Hypothalamus (tissue), 51 donors: ENCODE results near the gene MTHFD1L.

ENCODE experiments used
- DNase-seq, 51 donors: peaks; one replicate each; lab custom pipeline; 2025; lab: John Stamatoyannopoulos, UW

Gene MTHFD1L

DNA sequence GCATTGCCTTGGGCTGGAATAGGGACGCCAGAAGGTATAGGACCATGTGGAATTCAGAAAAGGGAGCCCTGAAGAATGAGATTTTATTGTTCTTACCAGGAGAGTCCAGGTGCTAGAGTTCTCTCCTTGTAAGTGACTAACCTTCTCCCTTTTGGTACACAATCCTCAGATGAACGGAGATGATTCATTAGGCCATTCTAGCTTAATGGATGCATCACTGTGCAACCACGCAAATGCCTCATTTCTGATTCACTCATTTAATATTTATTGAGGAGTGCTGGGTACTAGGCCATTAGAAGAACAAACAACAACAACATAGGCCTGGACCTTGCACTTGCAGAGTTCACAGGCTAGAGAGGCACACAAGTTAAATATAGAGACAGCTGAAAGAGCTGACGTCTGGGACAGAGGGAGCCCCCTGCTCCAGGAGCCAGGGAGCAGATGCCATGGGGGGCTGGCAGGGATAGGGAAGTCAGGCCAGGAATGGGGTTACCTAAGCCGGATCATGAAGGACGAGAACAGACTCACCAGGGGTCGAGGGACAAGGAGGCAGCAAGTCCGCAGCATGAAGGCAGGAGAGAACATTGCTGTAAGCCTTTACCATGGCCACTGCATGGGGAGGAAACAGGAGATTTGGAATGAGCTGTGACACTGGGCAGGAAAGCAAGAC, 194.7 kb downstream of the MTHFD1L start:
- no peak for DNase-seq

GRCh38 chr6:151060766-151061531, 195.4 kb downstream of the MTHFD1L start:
- DNase-seq: peak in 1 of 51 donors; percentile 19

DNA sequence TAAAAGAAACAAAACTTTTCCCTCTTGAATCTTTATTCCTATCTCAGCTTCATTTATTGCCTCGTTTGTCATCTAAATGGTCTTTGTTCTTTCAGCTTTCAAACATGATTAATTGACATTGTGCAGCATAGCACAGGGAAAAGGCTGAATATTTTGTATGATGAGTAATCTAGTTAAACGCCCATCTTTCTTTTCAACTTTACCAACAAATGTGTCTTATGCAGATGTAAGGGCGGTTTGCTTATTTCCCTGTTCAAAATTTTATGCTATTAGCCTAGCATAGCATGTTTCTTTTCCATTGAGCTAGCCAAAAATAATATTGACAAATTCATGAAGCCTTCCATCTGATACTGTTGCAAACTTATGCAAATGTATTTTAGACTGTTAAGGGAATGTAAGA, 197.8 kb downstream of the MTHFD1L start:
- no peak for DNase-seq

DNA sequence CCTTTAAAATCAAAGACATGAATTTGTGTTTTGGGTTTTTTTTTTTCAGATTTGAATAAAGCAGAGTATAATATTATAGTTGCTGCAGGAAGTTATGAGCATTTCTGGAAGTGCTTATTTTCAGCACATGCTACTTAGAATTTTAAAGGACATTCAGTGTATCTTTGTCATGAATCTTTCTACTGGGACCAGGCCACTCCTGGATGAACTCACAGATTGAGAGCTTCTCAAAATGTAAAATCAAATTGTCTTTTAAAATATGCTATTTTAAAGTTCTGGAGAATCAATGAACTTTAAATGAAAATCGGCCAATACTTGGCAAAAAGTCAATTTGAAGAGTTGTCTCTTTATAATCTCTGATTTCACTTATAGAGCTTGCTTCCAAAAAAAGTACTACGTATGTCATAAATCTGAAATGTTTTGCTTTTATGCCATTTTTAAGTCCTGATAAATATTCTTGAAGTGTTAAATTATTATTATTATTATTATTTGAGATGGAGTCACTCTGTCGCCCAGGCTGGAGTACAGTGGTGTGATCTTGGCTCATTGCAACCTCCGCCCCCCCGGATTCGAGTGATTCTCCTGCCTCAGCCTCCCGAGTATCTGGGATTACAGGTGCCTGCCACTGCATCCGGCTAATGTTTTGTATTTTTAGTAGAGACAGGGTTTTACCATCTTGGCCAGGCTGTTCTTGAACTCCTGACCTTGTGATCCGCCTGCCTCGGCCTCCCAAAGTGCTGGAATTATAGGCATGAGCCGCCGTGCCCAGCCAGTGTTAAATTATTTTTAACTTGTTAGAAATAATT, 198.5 kb downstream of the MTHFD1L start:
- no peak for DNase-seq

GRCh38 chr6:151065027-151065815, 199.7 kb downstream of the MTHFD1L start:
- no peak for DNase-seq

- peak in 11 of 51 donors; percentile 2 to 66 (median 21) for DNase-seq
Observed at GRCh38 chr6:151067684-151068596, 202.4 kb downstream of the MTHFD1L start.

- DNase-seq: no peak
Observed at GRCh38 chr6:151068761-151069312, 203.3 kb downstream of the MTHFD1L start.

- no peak for DNase-seq
Observed at GRCh38 chr6:151069641-151070040, 204.1 kb downstream of the MTHFD1L start.

DNA sequence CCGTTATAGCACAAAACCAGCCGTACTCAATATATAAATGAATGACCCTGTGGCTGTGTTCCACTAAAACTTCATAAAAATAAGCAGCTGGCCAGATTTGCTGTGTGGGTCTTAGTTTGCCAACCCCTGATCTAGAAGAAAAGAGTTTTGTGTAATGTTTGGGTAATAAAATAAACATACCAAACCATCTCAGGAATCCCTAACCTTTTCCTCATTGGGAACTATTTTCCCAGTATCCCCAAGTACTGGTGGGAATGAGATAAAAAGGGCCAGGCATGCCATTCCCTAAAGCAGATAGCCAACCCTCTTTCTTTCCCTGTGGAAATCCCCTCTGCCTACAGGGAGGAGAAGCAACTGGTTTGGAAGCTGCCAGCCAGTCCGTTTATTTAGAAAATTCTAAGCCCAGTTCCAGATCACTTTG, 205.1 kb downstream of the MTHFD1L start:
- DNase-seq: no peak

GRCh38 chr6:151071295-151071694, 205.8 kb downstream of the MTHFD1L start:
- no peak for DNase-seq

DNA sequence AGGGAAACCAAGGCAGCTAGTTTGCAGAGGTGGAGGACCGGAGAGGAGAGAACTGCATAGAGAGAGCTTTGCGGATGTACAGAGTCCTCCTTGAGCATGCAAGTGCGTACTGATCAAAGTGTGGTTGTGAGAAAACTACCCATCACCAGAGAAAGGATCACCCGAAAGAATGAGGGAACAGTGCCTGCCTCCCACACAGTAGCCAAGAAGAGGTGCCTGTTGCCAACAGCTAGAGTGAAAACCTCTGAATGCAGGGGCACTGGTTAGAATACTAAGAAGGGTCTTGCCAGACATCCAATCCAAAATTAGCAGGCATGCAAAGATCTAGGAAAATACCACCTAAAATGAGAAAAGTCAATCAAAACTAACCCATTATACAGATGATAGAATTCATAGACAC, 207.6 kb downstream of the MTHFD1L start:
- DNase-seq: peak in 5 of 51 donors; percentile 3 to 12 (median 6)

DNA sequence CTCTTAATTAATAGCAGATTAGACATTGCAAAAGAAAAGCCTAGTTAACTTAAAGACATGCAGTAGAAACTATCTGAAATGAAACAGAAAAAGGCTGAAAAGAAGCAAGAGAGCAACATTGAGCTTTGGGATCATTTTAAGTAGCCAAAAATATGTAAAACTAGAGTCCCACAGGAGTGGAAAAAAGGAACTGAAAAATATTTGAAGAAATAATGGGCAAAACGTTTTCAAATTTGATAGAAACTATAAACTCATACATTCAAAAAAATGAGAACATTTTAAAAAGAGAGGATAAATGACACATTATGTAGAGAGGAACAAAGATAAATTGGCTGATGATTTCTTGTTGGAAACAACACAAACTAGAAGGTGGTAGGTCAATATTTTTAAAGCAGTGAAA, 208.2 kb downstream of the MTHFD1L start:
- DNase-seq: no peak

GRCh38 chr6:151075005-151075404, 209.5 kb downstream of the MTHFD1L start:
- DNase-seq: no peak

- DNase-seq: no peak
Observed at GRCh38 chr6:151075527-151075926, 210.0 kb downstream of the MTHFD1L start.

- no peak for DNase-seq
Observed at GRCh38 chr6:151075930-151076555, 210.5 kb downstream of the MTHFD1L start.

- no peak for DNase-seq
Observed at GRCh38 chr6:151078655-151079054, 213.2 kb downstream of the MTHFD1L start.

GRCh38 chr6:151081656-151082055, 216.2 kb downstream of the MTHFD1L start:
- DNase-seq: no peak

DNA sequence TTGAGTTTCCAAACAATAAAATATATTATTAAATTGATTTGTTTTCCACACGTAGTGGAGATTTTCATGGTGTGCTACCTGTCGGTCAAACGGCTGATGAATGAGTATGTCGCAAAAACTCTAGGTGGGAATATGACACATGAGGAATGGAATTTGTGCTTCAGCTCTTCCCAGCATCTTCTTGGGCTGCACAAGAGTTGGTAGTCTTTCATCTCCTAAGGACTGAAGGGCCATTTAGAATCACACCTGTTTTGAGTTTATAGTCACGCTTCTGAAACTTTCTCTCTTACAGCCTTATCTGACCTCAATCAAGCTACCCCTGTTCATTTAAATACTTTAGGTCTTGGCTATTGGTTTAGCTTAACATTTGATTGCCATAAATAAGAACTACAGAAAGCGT, 216.6 kb downstream of the MTHFD1L start:
- no peak for DNase-seq

DNA sequence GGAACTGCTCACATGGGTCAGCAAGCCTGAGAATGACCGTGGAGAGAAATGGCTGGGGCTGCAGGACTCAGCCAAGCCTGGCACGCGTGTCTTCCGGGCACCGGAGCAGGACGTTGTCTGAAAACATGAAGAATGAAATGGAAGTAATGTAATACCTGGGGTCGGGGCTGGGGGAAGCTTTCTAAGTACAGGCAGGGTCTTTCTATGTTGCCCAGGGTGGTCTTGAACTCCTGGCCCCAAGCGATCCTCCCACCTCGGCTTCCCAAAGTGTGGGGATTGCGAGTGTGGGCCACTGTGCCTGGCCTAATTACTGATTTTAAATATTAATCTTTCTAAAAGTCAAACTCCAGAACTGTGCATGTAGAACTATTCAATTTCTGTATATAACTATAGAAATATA, 218.8 kb downstream of the MTHFD1L start:
- no peak for DNase-seq
